ENCODE data around the gene PLCG1.

DNA sequence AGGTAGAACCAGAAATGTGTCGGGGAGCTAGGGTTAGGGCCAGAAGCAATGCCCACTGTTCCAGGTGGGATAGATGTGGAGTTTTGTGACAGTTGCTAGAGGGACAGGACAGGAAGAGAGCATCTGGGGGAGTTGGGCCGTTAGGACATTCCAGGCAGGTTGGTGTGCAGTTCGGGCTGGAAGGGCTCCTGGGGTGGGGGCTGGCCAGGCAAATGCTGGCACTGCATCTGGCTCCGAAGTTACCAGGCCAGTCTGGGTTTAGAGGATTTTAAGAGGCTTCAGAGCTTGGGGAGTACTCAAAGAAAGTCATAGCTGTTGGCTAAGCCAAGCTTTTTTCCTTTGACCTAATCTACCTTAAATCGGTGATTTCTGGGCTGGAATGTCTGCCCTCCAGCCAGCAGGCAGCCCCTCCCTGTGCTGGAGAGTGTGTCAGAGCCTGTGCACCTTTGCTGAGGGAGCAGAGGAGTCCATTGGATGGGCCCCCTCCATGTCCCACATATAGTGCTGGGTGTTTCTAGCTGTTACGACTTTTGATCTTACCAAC, 20.8 kb downstream of the PLCG1 start:
- no peak for TF ChIP-seq SRF (IDR thresholded peaks at IDR 0.05; ENCODE audit: low read depth, low read length)
- no peak for TF ChIP-seq BCL11A (IDR thresholded peaks at IDR 0.05; ENCODE audit: low read depth in 2 of 2, low read length in 2 of 2)
- TF ChIP-seq POLR2A (IDR thresholded peaks at IDR 0.05; ENCODE audit: control extremely low read depth in 1 of 2, low read depth in 2 of 2, low read length in 2 of 2): no peak
- no peak for TF ChIP-seq HDAC2 (IDR thresholded peaks at IDR 0.05; ENCODE audit: borderline replicate concordance in 1 of 2, low read depth in 2 of 2, low read length in 2 of 2)
- TF ChIP-seq, protein P1, sequence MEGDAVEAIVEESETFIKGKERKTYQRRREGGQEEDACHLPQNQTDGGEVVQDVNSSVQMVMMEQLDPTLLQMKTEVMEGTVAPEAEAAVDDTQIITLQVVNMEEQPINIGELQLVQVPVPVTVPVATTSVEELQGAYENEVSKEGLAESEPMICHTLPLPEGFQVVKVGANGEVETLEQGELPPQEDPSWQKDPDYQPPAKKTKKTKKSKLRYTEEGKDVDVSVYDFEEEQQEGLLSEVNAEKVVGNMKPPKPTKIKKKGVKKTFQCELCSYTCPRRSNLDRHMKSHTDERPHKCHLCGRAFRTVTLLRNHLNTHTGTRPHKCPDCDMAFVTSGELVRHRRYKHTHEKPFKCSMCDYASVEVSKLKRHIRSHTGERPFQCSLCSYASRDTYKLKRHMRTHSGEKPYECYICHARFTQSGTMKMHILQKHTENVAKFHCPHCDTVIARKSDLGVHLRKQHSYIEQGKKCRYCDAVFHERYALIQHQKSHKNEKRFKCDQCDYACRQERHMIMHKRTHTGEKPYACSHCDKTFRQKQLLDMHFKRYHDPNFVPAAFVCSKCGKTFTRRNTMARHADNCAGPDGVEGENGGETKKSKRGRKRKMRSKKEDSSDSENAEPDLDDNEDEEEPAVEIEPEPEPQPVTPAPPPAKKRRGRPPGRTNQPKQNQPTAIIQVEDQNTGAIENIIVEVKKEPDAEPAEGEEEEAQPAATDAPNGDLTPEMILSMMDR (IDR thresholded peaks at IDR 0.05; ENCODE audit: control extremely low read depth in 1 of 3, insufficient read depth in 1 of 3, low read depth in 1 of 3, low read length in 3 of 3): no peak
- no peak for TF ChIP-seq CEBPB (IDR thresholded peaks at IDR 0.05; ENCODE audit: low read depth, low read length)
- no peak for TF ChIP-seq SIN3A (conservative IDR thresholded peaks at IDR 0.05 in 1 of 2, IDR thresholded peaks at IDR 0.05 in 1 of 2; ENCODE audit: low read depth in 1 of 2, low read length in 2 of 2)
- no peak for TF ChIP-seq TCF12 (IDR thresholded peaks at IDR 0.05; ENCODE audit: low read depth, low read length)
- TF ChIP-seq CHD2 (IDR thresholded peaks at IDR 0.05; ENCODE audit: low read length): no peak
- TF ChIP-seq RFX5 (IDR thresholded peaks at IDR 0.05; ENCODE audit: borderline replicate concordance, low read depth, low read length): no peak
- no peak for TF ChIP-seq CBX5 (IDR thresholded peaks at IDR 0.05; ENCODE audit: low read depth, low read length)
